ENCODE results near the gene ACTL9.

ACTL9 gene

GRCh38 chr19:8684001-8684902 lies 14.3 kb downstream of the ACTL9 start:
- DNase-seq: no peak

- no peak for DNase-seq
Observed at GRCh38 chr19:8682931-8683330, 15.7 kb downstream of the ACTL9 start.

DNA sequence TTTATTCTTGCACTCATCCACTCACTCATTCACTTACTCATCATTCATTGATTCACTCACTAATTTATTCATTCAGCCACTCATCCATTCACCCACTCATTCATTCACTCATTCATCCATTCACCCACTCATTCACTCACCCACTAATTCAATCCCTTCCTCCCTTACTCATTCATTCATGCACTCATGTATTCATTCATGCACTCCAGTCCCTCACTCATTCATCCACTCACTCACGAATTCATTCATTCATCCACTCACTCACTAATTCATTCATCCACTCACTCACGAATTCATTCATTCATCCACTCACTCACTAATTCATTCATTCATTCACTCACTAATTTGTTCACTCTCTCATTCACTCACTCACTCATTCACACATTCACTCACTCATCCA lies 16.1 kb downstream of the ACTL9 start:
- no peak for DNase-seq

- DNase-seq: no peak
Observed at GRCh38 chr19:8681345-8682029, 17.1 kb downstream of the ACTL9 start.

- DNase-seq: no peak
Observed at GRCh38 chr19:8680676-8681344, 17.8 kb downstream of the ACTL9 start.

- no peak for DNase-seq
Observed at GRCh38 chr19:8678244-8678807, 20.3 kb downstream of the ACTL9 start.

GRCh38 chr19:8675066-8675465 lies 23.5 kb downstream of the ACTL9 start:
- DNase-seq: no peak

DNA sequence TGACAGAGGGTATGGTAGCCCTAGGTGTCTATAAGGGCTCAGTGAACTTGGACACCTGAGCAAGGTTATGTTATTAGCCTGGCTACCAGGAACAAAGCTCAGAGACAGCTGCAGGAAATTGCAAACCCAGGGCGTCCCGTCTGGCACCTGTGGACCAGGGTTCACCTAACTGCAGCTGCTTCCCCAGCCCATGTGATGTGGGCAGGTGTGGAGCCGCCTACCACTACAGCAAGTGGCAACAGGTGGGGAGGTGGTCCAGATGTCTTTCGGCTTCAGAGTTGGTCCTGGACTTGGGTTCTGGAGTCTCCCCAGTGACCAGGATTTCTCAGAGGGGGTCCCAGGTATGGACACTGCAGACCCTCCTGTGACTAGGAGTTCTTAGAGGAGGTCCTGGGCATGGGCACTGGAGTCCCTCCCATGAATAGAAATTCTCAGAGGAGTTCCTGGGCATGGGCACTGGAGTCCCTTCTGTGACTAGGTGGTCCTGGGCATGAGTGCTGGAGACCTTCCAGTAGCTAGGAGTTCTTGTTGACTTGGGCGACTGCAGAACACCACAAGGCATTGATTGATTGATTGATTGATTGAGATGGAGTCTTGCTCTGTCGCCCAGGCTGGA lies 25.2 kb downstream of the ACTL9 start:
- no peak for DNase-seq

- no peak for DNase-seq
Observed at GRCh38 chr19:8666814-8667405, 31.7 kb downstream of the ACTL9 start.

DNA sequence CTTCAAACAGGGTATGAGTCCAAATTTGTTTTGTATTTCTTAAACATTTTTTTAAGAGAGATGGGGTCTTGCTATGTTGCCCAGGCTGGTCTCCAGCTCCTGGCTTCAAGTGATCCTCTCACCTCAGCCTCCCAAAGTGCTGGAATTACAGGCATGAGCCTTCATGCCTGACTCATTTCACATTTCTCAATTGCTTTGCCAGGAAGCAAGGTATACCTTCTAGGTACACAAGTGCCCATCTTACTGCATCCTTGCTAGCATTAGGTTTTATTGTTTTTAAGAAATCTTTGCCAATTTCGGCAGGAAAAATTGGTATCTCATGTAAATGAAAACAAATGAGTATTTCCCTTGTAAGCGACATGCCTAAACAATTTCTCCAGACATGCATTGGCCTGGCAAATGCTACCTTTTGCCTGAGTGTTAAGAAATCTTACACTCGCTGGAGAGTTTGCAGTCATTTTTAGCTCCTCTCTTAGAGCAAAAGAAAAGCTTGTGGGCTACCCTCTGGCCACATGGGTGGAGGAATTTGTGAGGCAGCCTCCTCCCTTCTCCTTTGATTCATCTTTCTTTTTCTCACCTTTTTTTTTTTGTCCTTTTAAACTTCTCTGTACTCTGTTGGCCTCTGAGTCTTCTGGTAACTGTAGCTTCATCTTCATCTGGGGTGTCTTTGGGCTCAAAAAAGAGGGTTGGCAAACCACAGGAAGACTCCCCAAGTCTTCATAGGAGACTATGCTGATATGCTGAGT lies 33.0 kb downstream of the ACTL9 start:
- no peak for DNase-seq

GRCh38 chr19:8664671-8665057 lies 33.9 kb downstream of the ACTL9 start:
- no peak for DNase-seq

- DNase-seq: no peak
Observed at GRCh38 chr19:8663920-8664670, 34.5 kb downstream of the ACTL9 start.

GRCh38 chr19:8662263-8662662 lies 36.3 kb downstream of the ACTL9 start:
- no peak for DNase-seq

DNA sequence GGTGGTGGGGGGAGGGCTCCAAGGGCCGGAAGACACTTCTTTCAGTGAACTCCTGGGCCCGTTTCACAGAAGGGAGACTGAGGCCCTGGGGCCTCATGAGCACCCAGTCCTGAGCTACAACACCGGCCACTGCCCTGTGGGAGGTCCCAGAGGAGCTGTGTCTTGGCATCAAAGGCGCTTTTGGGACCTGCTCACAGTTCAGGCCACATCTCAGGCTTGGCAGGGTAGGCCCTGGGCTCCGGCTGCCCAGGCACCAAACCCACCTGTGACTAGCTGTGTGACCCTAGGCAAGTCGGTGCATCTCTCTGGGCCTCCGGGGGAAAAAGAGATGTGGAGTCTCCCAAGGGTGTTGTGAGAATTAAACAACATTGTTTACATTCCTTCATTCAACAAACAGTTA lies 38.7 kb downstream of the ACTL9 start:
- DNase-seq: no peak

GRCh38 chr19:8657869-8658268 lies 40.7 kb downstream of the ACTL9 start:
- no peak for DNase-seq

- DNase-seq: no peak
Observed at GRCh38 chr19:8655340-8655709, 43.3 kb downstream of the ACTL9 start.

GRCh38 chr19:8654591-8655339 lies 43.8 kb downstream of the ACTL9 start:
- peak; percentile 43 for DNase-seq

GRCh38 chr19:8648240-8648639 lies 50.4 kb downstream of the ACTL9 start:
- DNase-seq: no peak
